Omental fat pad (tissue), 4 donors: ENCODE measurements around the gene XPR1. TPM values are rescaled to one million over a fixed set of nuclear protein-coding genes. Genes with fewer than 3 reads are reported as not detected.
"Not testable (repeated sequence)": the region's sequence is repeated elsewhere in the genome, so short reads cannot be mapped to it uniquely, and the experiment has no call there.

ENCODE experiments used
- ATAC-seq: fragments of 150-250 bp; one replicate; pipeline ENCODE4 v1.9.1; 2016; ENCODE audit warnings: mild to moderate bottlenecking, moderate library complexity; ENCODE audit not compliant: low FRiP score
- DNase-seq: peaks from one replicate; pipeline ENCODE4 v3.0.0-alpha.2; 2019; ENCODE audit warnings: low spot score
- CTCF ChIP-seq, 3 donors: fragments of 450-650 bp; IDR thresholded peaks; one replicate each; pipeline ENCODE4 v1.5.1; 2016 to 2017; ENCODE audit warnings: antibody characterized with exemption in 3 of 3, mild to moderate bottlenecking in 3 of 3, moderate library complexity in 2 of 3
- total RNA-seq, 4 donors: library from RNA; depleted of rRNA; stranded (reverse); fragments of >200 nt; gene quantifications; one replicate each; pipeline ENCODE4 v1.1.0, GENCODE V29; 2016

Gene XPR1
- total RNA-seq, 4 donors from 2014 or later: 18.2 to 24.7 (median 20.0) TPM

DNA sequence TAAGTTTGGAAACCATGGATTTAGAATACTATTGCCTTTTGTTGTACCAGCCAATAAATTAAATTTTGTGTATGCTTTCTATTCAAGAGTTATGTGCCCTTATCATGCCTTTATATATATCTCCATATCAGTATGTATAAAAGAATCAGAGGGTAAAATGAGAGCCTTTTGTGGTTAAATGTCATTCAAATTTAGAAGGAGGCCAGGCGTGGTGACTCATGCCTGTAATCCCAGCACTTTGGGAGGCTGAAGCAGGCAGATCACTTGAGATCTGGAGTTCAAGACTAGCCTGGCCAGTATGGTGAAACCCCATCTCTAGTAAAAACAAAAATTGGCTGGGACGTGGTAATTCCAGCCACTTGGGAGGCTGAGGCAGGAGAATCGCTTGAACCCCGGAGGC, 88.9 kb downstream of the XPR1 start:
- DNase-seq (no peak), ATAC-seq (no peak)
- TF ChIP-seq CTCF (IDR thresholded peaks at IDR 0.05): no peak

DNA sequence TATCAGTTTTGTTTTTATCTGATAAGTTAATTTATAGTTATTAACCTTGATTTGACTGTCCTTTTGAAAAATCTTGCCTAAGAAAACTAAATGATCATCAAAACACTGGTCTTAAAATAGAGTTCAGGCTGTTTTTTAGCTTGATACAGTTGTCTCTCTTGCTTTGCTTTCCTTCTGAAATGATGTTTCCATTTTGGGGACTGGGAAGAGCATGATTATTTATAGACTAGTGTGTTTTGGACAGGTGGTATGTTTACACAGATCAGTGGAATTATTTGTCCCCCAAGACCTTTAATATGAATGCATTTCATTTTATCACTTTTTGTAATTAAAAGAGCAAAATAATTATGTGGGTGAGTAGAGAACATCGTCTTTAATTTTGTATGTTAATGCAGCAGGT, 90.8 kb downstream of the XPR1 start:
- no peak for DNase-seq
- ATAC-seq: no peak
- TF ChIP-seq CTCF (IDR thresholded peaks at IDR 0.05): no peak

- no peak for ATAC-seq
- no peak for DNase-seq
- TF ChIP-seq CTCF (IDR thresholded peaks at IDR 0.05): no peak
Observed at GRCh38 chr1:180724055-180724454, 92.2 kb downstream of the XPR1 start.

- not testable (repeated sequence) for DNase-seq, ATAC-seq
Observed at GRCh38 chr1:180726024-180726423, 94.2 kb downstream of the XPR1 start.

DNA sequence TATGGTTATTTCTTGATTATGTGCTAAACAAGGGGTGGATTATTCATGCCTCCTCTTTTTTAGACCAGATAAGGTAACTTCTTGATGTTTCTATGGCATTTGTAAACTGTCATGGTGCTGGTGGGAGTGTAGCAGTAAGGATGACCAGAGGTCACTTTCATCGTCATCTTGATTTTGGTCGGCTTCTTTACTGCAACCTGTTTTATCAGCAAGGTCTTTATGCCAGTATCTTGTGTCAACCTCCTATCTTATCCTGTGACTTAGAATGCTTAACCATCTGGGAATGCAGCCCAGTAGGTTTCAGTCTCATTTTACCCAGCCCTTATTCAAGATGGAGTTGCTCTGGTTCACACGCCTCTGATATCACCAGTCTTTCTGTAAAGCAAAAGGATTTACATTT, 95.9 kb downstream of the XPR1 start:
- not testable (repeated sequence) for ATAC-seq, DNase-seq

- DNase-seq (no peak), ATAC-seq (no peak)
- no peak for TF ChIP-seq CTCF (IDR thresholded peaks at IDR 0.05)
Observed at GRCh38 chr1:180728472-180729106, 96.8 kb downstream of the XPR1 start.

DNA sequence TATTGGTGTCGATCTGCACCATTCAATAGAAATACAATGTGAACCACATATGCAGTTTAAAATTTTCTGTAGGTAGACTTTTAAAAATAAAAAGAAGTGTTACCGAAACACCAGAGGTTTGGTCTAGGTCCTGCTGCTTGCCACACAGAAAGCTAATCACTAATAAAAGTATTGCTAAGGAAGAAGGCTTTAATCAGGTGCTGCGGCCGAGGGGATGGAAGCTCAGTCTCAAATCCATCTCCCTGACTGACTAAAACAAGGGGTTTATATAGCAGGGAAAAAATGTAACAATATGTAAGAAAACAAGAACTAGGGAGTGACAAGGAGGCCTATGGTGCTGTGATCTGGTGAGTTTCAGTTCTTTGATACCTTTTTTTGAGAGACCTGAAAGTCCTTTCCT, 99.3 kb downstream of the XPR1 start:
- TF ChIP-seq CTCF (IDR thresholded peaks at IDR 0.05): no peak
- ATAC-seq: no peak

DNA sequence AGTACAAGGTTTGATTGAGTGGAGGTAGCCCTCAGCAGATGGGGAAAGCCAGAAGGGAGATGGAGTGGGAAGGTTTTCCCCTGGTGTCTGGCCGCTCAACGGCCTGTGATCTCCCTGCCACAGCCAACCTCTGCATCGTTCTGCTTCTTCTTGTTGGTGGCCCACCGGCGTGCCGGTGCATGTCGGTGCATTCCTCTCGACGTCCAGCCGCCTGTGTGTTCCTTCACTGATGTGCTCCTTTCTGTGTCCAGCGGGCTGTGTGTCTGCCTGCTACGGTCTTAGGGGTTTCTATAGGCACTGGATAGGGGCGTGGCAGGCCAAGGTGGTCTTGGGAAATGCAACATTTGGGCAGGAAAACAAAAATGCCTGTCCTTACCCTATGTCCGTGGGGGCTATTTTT, 101.0 kb downstream of the XPR1 start:
- no peak for ATAC-seq
- no peak for DNase-seq
- TF ChIP-seq CTCF (IDR thresholded peaks at IDR 0.05): no peak

More for the DNA sequence above, 99.3 kb downstream of the XPR1 start:
- no peak for DNase-seq
